GM19438 (cell line): ENCODE results near the gene TBC1D10A.

ENCODE experiments used
- ATAC-seq: cut with Tn5 transposase; IDR thresholded peaks from one replicate; pipeline ENCODE4 v1.9.1; 2021; ENCODE audit warnings: low read depth; ENCODE audit not compliant: unreplicated experiment

Gene TBC1D10A

DNA sequence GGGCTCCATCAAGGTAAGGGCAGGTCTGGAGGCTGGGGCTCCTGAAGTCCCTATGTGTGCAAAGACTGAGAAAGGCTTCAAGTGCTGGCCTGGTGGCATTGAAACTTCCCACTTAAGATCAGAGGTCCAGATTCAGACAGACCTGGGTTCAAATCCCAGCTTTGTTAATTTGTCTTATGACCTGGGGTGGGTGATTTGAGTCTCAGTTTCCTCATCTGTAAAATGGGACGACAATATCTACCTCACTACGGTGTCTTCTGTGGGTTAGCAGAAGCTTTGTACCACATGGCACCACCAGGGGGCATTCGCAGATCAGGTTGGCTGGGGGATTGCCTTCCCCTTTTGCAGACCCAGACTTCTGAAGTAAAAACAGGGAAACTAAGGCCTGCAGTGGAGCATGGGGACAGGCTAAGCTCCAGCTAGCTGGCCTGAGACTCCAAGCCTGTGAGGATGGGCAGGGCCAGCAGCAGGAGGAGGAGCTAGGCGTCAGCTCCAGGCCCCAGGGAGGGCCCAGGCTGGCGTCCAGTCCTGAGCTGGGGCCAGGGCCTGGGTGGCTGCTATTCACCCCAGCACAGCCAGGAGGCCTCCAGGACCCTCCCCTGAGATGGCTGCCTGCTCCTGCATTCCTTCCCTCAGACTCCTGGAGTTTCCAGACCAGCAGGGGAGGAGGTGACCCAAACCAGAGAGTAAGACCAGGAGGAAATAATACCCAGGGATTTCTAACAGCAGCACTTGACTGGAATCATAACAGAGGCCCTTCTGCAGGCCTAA, 38.9 kb downstream of the TBC1D10A start:
- ATAC-seq, result no peak

DNA sequence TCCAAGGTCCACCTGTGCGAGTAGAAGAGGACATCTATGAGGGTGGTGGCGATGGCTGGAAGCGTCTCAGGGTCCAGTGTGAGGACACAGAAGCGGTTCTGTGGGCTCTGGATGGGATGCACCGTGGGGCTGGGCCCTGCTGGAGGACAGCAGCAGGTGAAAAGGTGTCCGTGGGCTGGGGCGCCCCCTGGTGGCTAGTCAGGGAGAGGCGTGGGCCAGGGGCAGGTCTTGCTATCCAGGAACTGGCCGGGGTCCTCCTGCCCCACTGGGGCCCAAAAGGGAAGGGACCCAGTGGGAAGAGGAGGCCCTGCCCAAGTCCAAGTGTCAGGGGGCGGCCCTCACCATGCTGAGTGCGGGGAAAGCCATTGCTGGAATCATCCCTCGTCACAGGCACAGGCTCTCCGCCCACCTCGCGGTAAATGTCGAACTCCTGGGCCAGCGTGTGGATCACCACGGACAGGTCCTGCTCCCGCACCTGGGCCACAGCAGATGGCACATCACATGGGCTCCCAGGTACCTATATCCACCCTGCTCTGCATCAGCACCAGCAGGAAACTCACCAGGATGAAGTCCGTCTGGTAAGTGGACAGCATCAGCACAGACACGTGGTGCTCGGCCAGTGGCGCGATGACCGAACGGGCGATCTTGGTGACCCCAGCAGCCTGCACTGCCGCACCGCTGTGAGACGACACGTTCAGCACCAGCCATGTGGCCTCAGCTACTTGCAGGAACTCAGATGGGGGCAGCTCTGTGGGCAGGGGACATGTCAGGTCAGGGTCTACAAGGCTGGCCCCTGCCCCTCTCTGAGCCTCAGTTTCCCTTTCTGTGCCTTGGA, 39.7 kb downstream of the TBC1D10A start:
- ATAC-seq, result no peak

DNA sequence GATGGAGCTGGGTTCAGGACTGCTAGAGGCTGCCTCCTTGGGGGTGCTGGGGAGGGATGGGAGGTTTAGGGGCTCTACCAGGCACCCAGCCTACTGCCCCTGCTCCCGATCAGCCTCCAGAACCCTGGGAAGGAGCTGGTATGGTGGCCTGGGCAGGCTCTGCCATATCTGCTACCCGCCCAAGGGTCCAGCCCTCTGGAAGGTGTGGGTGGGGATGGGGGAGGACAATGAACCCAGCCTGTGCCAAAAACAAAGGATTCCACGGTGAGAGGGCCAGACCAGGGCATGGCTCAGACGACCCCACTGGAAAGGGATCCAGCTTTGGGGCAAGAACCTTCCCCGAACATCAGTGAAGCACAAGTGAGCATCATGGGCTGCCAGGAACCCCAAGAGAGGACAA, 40.4 kb downstream of the TBC1D10A start:
- ATAC-seq, result no peak

DNA sequence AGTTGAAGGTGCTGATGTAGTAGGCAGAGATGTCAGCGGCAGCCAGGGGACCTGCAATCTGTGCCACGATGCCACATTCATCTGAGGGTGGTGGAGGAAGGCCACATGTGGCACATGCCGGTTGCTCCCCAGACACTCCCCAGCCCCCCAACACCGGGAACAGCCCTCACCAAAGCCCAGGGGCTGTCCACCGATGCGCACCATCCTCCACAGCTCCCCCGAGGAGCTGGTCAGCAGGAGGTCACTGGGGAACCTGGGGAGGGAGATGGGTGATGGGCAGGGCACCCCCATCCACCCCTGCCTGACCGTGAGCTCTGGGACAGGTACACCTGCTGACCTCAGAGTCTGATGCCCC, 40.9 kb downstream of the TBC1D10A start:
- no peak for ATAC-seq

DNA sequence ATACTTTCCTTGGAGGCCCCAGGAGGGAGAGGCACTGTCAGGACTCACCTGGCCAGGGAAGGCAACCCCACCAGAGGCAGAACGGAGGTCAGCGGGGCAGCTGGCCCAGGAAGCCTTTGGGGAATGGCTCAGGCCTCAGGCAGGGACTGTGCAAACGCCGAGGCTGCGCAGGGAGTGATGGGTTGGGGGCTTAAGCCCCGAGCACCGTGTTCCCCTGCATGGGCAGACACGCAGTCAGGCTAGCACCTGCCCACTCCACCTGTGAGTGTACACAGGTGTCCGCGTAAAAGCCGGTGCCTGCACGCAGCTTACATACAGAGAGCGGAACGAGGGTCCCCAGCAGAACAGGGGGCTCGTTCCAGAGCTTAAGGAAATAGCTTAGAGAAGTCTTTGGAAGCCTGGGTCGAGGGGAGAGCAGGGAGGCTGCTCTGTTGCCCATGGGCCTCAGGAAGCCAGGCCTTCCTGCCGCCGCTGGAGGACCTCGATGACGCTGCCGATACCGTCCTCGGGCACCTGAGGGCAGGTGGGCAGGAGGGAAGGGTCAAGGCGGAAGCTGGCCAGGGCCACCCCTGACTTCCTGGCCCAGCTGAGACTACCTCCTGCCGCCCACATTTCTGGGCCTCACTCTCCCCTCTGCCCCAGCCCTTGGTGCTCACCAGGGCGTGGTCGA, 41.4 kb downstream of the TBC1D10A start:
- no peak for ATAC-seq

DNA sequence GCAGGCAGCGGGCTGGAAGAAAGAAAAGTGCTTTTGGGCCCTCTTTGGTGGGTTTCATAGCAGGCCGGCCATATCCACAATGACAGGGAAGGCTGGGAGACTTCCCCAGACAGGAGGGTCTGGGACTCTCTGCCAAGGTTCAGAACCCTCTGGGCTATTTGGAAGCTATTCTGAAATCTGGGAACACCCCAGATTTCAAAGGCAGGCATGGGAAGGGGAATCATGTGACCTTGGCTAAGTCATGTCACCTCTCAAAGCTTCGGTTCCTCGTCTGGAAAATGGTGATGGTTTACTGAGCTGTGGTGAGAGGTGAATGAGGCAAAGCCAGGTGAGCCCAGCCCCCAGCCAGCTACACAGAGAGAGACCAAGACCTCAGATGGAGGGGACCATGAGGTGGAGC, 42.1 kb downstream of the TBC1D10A start:
- no peak for ATAC-seq

DNA sequence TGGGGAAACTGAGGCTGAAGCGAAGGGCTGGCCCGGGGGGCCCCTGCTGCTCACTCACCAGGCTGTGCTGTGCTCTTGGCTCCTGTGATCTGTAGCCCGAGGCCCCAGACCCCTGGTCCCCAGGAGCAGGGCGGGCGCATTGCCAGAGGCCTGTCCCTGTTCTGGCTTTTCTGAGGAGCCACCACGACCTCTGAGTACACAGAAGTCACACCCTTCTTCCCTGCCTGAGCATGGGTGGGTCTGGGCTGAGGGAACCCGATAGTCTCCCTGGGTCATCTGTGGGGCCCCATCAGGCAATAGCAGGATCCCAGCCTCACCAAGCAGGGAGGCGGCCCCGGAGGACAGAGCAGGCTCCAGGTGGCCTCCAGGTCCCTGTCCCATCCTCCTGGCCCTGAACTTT, 42.6 kb downstream of the TBC1D10A start:
- no peak for ATAC-seq

DNA sequence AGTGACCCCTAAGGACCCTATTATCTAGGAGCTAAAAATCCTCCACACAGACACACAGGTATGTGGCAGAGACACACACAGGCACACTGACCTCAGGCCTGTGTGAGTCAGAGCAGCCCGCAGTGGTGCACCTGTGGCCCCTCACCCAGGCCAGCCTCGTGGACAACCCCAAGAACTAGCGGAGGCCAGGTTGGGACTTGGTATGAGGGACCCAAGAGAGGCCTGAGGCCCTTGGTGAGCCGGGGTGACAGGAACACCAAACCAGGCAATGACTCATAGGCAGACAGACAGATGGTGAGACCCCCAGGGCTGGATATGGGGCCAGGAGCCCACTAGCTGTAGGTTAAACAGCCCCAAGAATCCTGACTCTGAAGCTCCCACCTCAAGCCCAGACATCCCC, 43.4 kb downstream of the TBC1D10A start:
- no peak for ATAC-seq

DNA sequence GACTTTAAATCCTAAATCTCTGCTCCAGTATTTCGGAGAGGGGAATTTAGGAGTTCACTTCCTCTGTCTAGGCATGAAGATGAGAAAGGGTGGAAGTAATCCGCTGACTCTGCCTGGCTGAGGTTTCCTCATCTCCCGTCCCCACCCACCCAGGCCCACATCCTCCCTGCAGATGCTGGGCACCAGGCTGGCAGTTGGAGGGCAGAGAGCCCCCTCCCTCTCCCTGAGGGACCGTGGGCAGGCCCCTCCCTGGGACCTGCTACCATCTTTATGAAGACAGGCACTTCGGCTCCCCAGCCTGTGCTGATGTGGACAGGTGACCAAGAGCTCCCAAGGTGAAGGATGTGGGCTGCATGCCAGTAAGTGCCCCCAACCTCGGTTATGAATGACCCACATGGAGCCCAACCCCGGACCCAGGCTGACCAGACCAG, 44.1 kb downstream of the TBC1D10A start:
- no peak for ATAC-seq

DNA sequence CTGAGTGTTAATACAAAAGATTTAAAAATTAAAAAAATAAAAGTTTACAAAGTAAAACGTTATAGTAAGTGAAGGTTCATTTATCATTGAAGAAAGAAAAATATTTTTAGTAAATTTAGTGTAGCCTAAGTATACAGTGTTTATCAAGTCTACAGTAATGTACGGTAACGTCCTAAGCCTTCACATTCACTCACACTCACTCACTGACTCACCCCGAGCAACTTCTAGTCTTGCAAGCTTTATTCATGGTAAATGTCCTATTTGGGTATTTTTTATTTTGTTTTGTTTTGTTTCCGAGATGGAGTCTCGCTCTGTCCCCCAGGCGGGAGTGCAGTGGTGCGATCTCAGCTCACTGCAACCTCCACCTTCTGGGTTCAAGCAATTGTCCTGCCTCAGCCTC, 46.2 kb downstream of the TBC1D10A start:
- ATAC-seq, result no peak

DNA sequence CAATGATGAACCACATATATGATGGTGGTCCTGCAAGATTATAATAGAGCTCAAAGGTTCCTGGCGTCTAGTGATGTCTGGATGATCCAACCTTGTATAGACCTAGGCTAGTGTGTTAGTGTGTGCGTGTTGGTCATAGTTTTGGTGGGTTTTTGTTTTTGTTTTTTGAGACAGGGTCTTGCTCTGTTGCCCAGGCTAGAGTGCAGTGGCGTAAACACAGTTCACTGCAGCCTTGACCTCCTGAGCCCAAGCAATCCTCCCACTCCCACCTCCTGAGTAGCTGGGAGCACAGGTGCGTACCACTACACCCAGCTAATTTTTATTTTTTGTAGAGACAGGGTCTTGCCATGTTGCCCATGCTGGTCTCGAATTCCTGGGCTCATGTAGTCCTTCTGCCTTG, 46.8 kb downstream of the TBC1D10A start:
- ATAC-seq, result no peak

DNA sequence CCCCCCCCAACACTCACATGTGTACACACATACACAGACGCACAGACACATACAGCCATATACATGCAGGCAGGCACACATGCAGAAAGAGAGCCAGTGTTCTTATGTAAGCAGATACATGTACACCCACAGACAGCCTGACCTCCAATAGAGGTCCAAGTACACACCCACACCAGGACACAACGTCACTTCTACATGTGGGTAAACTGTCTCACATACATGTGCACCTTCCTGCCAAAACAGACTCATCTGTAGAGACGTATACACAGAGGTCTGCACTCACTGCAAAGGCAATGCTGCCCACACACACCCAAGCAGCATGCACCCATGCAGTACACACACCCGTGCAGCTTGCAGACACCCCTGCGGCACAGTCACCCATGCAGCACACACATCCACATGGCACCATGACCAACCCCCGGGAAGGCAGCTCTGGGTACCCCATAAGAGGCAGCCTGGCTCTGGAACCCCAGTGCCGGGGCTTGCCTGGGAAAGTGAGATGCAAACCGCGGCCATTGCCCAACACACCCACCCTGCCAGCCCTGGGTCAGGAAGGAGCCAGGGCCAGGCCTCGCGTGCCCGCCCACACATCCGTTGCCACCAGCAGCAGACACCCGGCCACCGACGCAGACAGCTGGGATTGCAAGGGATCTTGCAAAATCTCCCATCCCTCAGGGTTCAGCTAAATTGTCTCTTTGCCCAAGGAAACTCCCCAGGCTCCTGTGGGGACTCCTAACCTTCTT, 47.5 kb downstream of the TBC1D10A start:
- ATAC-seq, result no peak

DNA sequence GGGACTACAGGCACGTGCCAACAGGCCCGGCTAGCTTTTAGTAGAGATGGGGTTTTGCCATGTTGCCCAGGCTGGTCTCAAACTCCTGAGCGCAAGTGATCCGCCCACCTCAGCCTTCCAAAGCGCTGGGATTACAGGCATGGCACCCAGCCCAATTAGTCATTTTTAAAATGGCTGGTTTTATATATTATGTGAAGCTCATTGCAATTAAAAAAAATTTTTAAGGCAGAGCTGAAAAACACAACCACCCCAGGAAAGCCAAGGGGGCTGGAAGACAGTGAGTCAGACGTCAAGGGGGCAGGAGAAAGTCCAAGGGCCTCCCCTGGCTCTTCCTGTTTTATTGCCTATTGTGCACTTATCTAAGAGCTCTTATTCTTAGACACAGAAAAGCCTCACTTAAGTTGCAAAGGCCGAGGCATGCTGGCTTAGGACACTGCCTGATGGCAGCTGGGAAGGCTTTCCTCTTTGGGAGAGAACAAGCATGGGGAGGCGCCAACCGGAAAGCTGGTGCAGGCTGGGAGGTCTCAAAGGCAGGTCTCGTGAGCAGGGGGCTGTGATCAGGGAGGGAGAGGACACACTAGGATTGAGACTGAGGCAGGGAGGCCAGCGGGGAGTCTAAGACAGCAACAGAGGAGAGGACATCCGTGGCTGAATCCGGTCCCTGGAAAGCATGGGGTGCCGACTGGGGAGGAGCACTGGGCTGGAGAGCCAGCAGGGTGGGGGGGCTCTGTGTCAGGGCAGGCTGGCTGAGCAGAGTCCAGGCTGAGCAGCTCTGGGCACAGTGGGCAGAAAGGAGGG, 49.0 kb downstream of the TBC1D10A start:
- ATAC-seq, result no peak

DNA sequence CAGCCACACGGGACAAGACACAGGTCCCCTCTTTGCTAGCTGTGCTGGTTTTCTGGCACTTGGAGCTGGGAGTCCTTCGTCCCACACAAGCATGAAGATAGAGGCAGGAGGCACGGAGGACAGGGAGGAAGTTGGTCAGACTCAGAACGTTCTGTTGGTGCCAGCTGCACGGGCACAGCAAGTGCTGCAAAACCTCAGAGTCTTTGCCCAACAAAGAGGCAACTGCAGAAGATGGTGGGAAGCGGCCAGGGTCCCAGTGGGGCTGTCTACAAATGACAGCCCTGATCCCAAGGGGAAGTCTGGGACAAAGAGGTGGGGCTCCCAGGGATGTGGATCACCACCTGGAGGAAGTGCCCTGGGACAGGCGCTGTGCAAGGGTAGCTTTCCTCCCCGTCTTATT, 50.7 kb downstream of the TBC1D10A start:
- no peak for ATAC-seq

DNA sequence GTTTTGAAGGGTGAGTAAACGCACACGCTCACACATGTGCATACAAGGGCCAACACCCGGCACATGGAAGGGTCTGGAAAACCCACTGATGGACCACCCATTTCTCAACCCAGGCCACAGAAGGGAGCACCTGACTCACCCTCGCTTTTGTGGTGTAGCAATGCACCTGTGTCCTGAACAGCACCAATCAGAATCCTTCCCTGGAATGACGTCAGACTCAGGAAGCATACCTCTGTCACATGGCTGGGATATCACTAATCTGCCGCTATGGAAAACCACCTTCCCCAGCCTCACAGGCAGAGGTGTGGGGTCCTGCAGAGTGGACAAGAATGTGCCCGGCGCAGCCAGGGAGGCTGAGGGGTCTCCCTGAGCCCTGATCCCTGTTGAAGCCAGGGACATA, 51.1 kb downstream of the TBC1D10A start:
- no peak for ATAC-seq

DNA sequence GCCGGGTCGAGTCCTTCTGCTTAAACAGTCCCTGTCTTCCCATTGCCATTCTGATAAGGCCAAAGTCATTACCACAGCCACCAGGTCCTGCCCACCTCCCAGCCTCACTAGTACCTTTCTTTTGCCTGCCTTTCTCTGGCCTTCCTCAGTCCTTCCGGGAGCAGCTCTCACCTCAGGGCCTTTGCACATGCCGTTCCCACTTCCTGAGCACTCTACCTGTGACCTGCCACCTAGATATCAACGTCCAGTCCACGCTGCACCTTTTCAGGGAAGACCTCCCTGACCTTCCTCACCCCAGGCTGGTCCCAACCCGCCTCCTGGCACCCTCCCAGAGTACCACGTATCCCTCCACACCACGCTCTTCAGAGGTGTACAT, 52.3 kb downstream of the TBC1D10A start:
- no peak for ATAC-seq

DNA sequence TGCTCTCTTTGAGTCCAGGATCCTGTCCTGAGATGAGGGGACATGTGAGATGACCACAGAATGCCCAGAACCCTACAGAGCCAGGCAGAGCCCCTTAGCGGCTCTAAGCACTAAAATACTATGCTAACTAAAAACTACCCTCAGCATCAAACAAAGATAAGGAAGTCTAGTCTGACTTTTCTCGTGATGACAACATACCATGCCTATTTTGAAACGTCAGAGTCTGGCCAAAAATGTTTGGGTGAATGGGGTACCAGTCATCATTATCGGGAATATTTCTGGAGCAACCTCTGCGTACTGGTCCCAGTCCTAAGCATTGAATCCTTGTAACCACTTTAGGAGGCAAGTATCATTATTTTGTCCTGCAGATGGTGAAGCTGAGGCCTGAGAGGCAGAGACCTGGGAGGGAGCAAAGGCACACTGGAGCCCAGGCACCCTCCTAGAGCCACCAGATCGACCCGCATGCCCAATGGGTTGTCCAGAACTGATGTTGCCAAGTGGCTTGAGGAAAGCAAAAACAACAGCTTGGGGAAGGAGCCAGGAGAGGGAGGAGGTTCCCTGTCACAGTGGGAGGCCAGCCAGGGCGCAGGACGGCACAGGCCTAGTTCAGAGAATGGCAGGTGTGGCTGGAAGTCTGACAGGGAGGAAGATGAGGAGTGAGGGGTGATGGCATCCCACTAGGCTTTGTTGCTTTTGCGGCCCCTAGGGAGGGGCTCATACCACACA, 52.9 kb downstream of the TBC1D10A start:
- no peak for ATAC-seq

DNA sequence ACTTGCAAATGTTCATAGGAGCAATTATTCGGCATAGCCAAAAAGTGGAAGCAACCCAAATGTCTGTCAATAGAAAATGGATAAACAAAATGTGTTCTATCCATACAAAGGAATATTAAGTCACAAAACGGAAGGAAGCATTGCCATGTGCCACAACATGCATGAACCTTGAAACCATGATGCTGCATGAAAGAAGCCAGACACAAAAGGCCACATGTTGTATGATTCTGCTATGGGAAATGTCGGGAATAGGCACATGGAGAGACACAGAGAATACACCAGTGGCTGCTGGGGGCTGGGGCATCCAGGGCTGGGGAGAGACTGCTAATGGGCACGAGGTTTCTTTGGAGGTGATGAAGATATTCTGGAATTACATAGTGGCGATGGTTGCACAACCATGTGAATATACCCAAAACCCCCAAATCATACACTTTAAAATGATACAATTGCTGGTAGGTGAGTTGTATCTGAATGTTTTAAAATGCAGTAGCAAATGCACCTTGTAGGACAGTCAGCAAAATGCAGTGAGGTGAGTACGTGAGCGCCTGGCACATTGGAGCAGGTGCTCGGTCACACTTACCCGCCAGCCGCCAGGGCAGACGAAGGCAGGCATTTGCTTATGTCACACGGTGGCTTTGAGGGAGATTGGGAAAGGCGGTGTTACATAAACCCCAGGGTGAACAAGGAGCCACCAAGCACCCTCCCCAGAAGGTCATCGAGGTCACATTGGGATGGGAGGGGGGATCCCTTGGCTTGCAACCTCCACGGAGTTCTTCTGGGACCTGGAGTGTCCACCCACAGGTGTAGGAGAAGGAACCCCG, 53.8 kb downstream of the TBC1D10A start:
- ATAC-seq, result no peak

DNA sequence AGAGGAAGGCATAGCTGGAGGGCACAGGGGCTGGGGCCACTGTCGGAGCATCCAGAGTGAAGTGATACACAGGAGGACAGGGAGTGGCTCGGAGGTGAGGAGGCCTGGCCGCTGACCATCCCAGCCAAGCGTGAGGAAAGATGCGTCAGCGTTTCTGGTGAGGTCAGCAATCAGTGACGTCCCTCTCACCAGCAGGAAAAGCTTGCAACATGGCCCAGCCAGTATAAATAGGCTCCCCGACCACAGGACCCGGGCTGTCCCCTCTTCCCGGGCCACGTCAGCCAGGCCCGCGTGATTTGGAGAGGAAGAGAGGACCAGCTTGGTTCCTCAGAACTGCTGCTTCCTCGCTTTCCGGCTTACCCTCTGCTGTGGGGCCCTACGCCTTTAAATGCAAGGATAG, 55.9 kb downstream of the TBC1D10A start:
- ATAC-seq, result no peak
